GM18511 (cell line): ENCODE measurements around the gene PDLIM7.

Experiments
- ATAC-seq: cut with Tn5 transposase; IDR thresholded peaks from one replicate; pipeline ENCODE4 v1.9.1; 2021; ENCODE audit warnings: mild to moderate bottlenecking, moderate library complexity; ENCODE audit not compliant: unreplicated experiment

PDLIM7 gene

GRCh38 chr5:177458912-177459350 is 38.5 kb downstream of the PDLIM7 start:
- no peak for ATAC-seq

GRCh38 chr5:177457852-177458681 is 39.3 kb downstream of the PDLIM7 start:
- no peak for ATAC-seq

- ATAC-seq, result peak; percentile 33
Observed at GRCh38 chr5:177456976-177457851, 40.2 kb downstream of the PDLIM7 start.

GRCh38 chr5:177456591-177456964 is 40.8 kb downstream of the PDLIM7 start:
- ATAC-seq, result no peak

- peak; percentile 33 for ATAC-seq
Observed at GRCh38 chr5:177455661-177456590, 41.5 kb downstream of the PDLIM7 start.

GRCh38 chr5:177455036-177455660 is 42.3 kb downstream of the PDLIM7 start:
- peak; percentile 60 for ATAC-seq

GRCh38 chr5:177454397-177455035 is 42.9 kb downstream of the PDLIM7 start:
- ATAC-seq, result peak; percentile 54

- ATAC-seq, result peak; percentile 6
Observed at GRCh38 chr5:177453852-177454396, 43.5 kb downstream of the PDLIM7 start.

- ATAC-seq, result no peak
Observed at GRCh38 chr5:177452688-177453638, 44.4 kb downstream of the PDLIM7 start.

- no peak for ATAC-seq
Observed at GRCh38 chr5:177450667-177451424, 46.6 kb downstream of the PDLIM7 start.

- no peak for ATAC-seq
Observed at GRCh38 chr5:177449140-177450061, 48.0 kb downstream of the PDLIM7 start.

- no peak for ATAC-seq
Observed at GRCh38 chr5:177448244-177448950, 49.0 kb downstream of the PDLIM7 start.

- ATAC-seq, result no peak
Observed at GRCh38 chr5:177447611-177448243, 49.7 kb downstream of the PDLIM7 start.

GRCh38 chr5:177447066-177447610 is 50.3 kb downstream of the PDLIM7 start:
- ATAC-seq, result peak; percentile 35
